GM18951 (cell line): ENCODE data around the gene SLC22A23.

Experiments used
- POLR2A ChIP-seq: IDR thresholded peaks from 4 replicates; pipeline ENCODE4 v1.6.1; 2011; ENCODE audit warnings: mild to moderate bottlenecking; ENCODE audit not compliant: insufficient read length, insufficient read depth; ENCODE audit errors: extremely low read depth
- in situ Hi-C: fragments of 300-500 bp; cut with MboI; formaldehyde crosslinking; loops from one replicate; pipeline ENCODE4 v1.12.0; 2022; ENCODE audit warnings: low sequenced_read_pairs, mixed read lengths, inconsistent platforms; ENCODE audit not compliant: unreplicated experiment

SLC22A23 gene

DNA sequence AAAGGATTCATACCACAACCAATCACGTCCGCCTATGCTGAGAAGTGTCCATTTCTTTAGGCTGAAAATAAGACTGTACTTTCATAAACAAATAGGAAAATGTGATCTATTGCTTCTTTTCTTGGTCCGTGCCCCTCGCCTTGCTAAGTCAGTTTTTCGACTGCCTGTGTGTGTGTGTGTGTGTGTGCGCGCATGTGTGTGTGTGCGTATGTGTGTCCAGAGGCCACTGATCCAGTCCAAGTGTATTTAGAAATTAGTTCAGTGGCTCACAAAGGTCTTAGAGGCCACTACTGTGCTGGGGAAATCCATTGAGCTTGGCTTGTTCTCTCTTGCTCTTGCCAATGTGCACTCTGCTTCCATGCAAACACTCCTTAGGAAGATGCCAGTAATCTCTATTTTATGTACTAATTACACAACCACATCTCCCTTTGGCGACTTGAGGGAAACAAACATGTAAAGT, 50.5 kb downstream of the SLC22A23 start:
- TF ChIP-seq POLR2A = no peak

GRCh38 chr6:3405679-3406078, 51.2 kb downstream of the SLC22A23 start:
- in situ Hi-C loops = no loop called here
- no peak for TF ChIP-seq POLR2A

More for the DNA sequence above, 50.5 kb downstream of the SLC22A23 start:
- in situ Hi-C loops = no loop called here

GRCh38 chr6:3405182-3405518, 51.7 kb downstream of the SLC22A23 start:
- in situ Hi-C loops = no loop called here
- no peak for TF ChIP-seq POLR2A

DNA sequence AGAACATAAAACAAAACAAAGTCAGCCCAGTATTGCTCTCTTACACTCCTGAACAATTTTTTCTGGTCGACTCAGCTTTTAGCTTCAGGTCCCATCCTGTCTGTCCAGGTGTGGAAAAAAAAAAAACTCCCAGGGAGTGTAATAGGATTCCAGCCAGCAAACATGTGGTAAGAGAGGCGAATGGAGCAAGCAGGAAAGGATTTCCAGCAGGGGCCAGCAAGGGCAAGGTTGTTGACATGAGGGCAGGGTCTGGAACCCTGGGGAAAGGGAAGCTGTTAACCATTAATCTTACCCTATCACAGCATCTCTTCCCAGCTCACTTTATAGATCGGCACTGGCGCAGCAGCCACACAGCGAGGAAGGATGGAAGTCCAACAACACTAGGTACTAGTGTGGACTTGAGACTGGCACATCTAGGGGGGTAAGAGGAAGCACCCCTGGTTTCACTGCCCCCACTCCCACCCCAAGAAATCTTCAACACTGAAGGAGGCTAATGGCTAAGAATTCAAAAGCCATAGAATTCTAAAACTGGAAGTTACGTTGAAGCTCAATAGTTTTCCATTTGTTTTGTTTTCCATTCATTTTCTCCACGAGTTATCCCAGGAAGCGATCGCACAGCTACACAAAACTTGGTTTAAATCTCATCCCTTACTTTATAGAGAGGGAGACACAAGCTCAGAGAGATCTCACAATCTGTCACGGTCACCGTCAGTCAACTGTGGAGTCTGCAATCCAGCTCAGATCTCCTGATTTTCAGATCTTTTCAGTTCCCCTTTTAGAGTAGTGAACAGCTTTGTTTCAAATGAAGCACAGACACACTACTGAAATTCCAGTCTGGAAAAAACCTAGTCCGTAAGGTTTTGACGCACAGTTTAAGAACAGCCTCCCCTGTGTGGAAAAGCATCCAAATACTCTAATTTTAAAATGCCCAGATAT, 53.3 kb downstream of the SLC22A23 start:
- in situ Hi-C loops = no loop called here
- TF ChIP-seq POLR2A = no peak

- no peak for TF ChIP-seq POLR2A
- in situ Hi-C loops = no loop called here
These were observed 54.3 kb downstream of the SLC22A23 start for GRCh38 chr6:3402310-3403237.

- in situ Hi-C loops = no loop called here
- no peak for TF ChIP-seq POLR2A
These were observed 56.7 kb downstream of the SLC22A23 start for GRCh38 chr6:3400162-3400561.

DNA sequence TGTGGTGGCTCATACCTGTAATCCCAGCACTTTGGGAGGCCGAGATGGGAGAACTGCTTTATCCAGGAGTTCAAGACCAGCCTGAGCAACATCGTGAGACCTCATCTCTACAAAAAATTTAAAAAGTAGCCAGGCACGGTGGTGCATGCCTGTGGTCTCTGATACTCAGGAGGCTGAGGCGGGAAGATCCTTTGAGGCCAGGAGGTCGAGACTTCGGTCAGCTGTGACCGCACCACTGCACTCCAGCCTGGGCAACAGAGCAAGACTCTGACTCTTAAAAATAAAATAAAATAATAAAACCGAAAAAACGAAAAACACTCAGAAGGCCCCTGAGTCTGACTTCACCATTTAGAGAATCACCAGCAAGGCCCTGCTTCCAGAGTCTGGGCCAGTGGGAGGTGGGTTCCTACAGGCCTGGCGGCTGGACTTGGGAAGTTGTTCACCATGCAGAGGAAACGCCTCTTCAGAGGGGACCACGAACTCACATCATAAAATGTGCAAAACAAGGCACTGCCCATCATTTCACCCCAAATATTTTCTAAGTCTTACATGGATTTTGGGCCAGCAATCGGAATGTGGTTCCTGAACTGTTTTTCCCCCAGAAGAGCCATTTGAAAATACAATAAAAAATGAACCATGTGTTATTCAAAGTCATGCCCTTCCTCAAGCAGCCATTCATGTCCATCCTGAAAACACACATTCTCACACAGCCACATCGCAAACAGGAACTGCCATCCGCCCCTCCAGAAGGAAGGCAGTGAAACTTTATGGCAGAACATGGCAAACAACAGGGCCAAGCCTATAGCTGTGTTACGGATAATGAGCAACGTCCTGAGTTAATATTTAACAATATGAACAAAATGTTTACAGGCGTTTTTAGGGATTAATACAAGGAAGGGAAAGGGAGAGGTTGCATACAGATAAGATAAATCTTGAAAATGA, 57.8 kb downstream of the SLC22A23 start:
- no peak for TF ChIP-seq POLR2A
- in situ Hi-C loops = no loop called here

GRCh38 chr6:3398165-3398562, 58.7 kb downstream of the SLC22A23 start:
- no peak for TF ChIP-seq POLR2A
- in situ Hi-C loops = no loop called here

GRCh38 chr6:3397229-3398164, 59.4 kb downstream of the SLC22A23 start:
- TF ChIP-seq POLR2A = no peak
- in situ Hi-C loops = no loop called here

DNA sequence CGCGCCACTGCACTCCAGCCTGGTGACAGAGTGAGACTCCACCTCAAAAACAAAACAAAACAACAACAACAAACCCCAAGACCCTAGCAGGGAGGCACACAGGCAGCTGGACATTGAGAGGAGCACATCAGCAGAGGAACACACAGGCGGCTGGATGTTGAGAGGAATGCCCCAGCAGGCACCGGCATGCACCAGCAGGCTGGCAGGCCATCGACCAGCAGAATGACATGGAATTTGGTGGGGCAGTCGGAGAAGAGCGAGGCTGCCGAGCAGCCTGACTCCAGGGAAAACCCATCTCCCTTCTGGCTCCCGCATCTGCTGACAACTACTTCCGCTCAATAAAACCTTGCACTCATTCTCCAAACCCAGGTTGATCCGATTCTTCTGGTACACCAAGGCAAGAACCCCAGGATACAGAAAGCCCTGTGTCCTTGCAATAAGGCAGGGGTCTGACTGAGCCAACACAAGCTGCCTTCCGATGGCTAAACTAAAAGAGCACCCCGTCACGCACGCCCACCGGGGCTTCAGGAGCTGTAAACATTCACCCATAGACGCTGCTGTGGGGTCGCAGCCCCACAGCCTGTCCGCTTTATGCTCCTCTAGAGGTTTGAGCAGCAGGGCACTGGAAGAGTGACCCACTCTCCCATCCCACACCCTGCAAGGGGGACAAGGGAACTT, 60.2 kb downstream of the SLC22A23 start:
- no peak for TF ChIP-seq POLR2A
- in situ Hi-C loops = no loop called here

- in situ Hi-C loops = no loop called here
- no peak for TF ChIP-seq POLR2A
These were observed 62.2 kb downstream of the SLC22A23 start for GRCh38 chr6:3394671-3395070.

GRCh38 chr6:3393836-3394202, 63.0 kb downstream of the SLC22A23 start:
- in situ Hi-C loops = no loop called here
- TF ChIP-seq POLR2A = no peak
